Stomach (tissue), 4 donors: ENCODE measurements around the gene ANKRD52.
"Not testable (repeated sequence)": the region's sequence is repeated elsewhere in the genome, so short reads cannot be mapped to it uniquely, and the experiment has no call there.

ENCODE experiments used
- CTCF ChIP-seq, 7 experiments: fragments of 450-650 bp in 4 of 7; fragments of 200-600 bp in 3 of 7; sonication (generic) in 3 of 7; IDR thresholded peaks; one replicate each; pipeline ENCODE4 v1.5.1; 2016 to 2019; ENCODE audit warnings: antibody characterized with exemption in 7 of 7, control low read depth in 2 of 7, mild to moderate bottlenecking in 1 of 7
- POLR2AphosphoS5 ChIP-seq, 3 donors: sonication (generic); formaldehyde crosslinking; IDR thresholded peaks; one replicate each; pipeline ENCODE4 v1.6.1; 2016; ENCODE audit warnings: antibody characterized with exemption in 3 of 3

GRCh38 chr12:56272468-56272867 is 14.3 kb upstream of the ANKRD52 start:
- TF ChIP-seq CTCF, POLR2AphosphoS5 (IDR thresholded peaks at IDR 0.05): not testable (repeated sequence)
